GM23338 (cell line): ENCODE data around the gene DCAF4L1. TPM values are rescaled to one million over a fixed set of nuclear protein-coding genes. Genes with fewer than 3 reads are reported as not detected.

Source experiments
- ATAC-seq: fragments of 200-7000 bp; cut with Tn5 transposase; 3 replicates; pipeline ENCODE4 v1.9.1; 2020
- DNase-seq: peaks from one replicate; pipeline ENCODE4 v3.0.0-alpha.2; 2015; ENCODE audit warnings: low spot score
- H2AFZ ChIP-seq: fragments of 200-600 bp; sonication (generic); 2 replicates; pipeline ENCODE4 v1.8.0; 2016; ENCODE audit warnings: antibody characterized with exemption, mild to moderate bottlenecking, moderate library complexity
- H3F3A ChIP-seq: fragments of 200-600 bp; sonication (generic); replicated peaks from 2 replicates; pipeline ENCODE4 v1.8.0; 2017; ENCODE audit warnings: antibody characterized with exemption, mixed run types, low read depth
- H3K27ac ChIP-seq: fragments of 200-600 bp; sonication (generic); 2 replicates; pipeline ENCODE4 v1.6.1; 2016; ENCODE audit warnings: low read depth
- H3K27me3 ChIP-seq: fragments of 200-600 bp; sonication (generic); 2 replicates; pipeline ENCODE4 v1.8.0; 2016; ENCODE audit warnings: mild to moderate bottlenecking, mixed run types, moderate library complexity; ENCODE audit not compliant: insufficient read depth
- H3K36me3 ChIP-seq: fragments of 200-600 bp; sonication (generic); 2 replicates; pipeline ENCODE4 v1.8.0; 2016; ENCODE audit warnings: mild to moderate bottlenecking; ENCODE audit not compliant: insufficient read depth
- H3K4me1 ChIP-seq: fragments of 200-600 bp; sonication (generic); 2 replicates; pipeline ENCODE4 v1.8.0; 2016; ENCODE audit warnings: mild to moderate bottlenecking, moderate library complexity; ENCODE audit not compliant: insufficient read depth
- H3K4me2 ChIP-seq: fragments of 200-600 bp; sonication (generic); 2 replicates; pipeline ENCODE4 v1.7.1; 2017; ENCODE audit warnings: mixed run types
- H3K4me3 ChIP-seq: fragments of 200-600 bp; sonication (generic); 2 replicates; pipeline ENCODE4 v1.6.1; 2016; ENCODE audit warnings: mixed run types
- H3K79me2 ChIP-seq: fragments of 200-600 bp; sonication (generic); replicated peaks from 2 replicates; pipeline ENCODE4 v1.8.0; 2017; ENCODE audit warnings: mild to moderate bottlenecking; ENCODE audit not compliant: insufficient read depth
- H3K9me2 ChIP-seq: fragments of 200-600 bp; sonication (generic); 2 replicates; pipeline ENCODE4 v1.8.0; 2017; ENCODE audit not compliant: insufficient read depth
- H4K20me1 ChIP-seq: fragments of 200-600 bp; sonication (generic); replicated peaks from 2 replicates; pipeline ENCODE4 v1.8.0; 2017; ENCODE audit warnings: mild to moderate bottlenecking; ENCODE audit not compliant: insufficient read depth
- H3K27ac Mint-ChIP-seq: 2 replicates; pipeline ENCODE4 v1.8.0; 2020; ENCODE audit warnings: inconsistent platforms, mild to moderate bottlenecking, moderate library complexity, mixed read lengths
- H3K27me3 Mint-ChIP-seq: 3 replicates; pipeline ENCODE4 v1.8.0; 2022; ENCODE audit warnings: low read depth, mild to moderate bottlenecking, moderate library complexity, mixed read lengths, inconsistent platforms; ENCODE audit not compliant: insufficient read depth, poor library complexity
- H3K36me3 Mint-ChIP-seq: 3 replicates; pipeline ENCODE4 v1.8.0; 2021; ENCODE audit warnings: low read depth, mild to moderate bottlenecking, inconsistent platforms, moderate library complexity, mixed read lengths
- H3K4me1 Mint-ChIP-seq: 3 replicates; pipeline ENCODE4 v1.8.0; 2020; ENCODE audit warnings: mild to moderate bottlenecking, inconsistent platforms, mixed read lengths
- H3K4me3 Mint-ChIP-seq: 3 replicates; pipeline ENCODE4 v1.8.0; 2021; ENCODE audit warnings: moderate library complexity, mild to moderate bottlenecking, inconsistent platforms, mixed read lengths
- H3K9me3 Mint-ChIP-seq: 3 replicates; pipeline ENCODE4 v1.8.0; 2020; ENCODE audit warnings: moderate library complexity, mild to moderate bottlenecking, inconsistent platforms, mixed read lengths
- CREB1 ChIP-seq: fragments of 250-450 bp; sonication (Bioruptor Pico); IDR thresholded peaks from 2 replicates; pipeline ENCODE4 v1.5.0; 2020; ENCODE audit warnings: low read depth, mild to moderate bottlenecking, moderate library complexity
- CTCF ChIP-seq, 2 experiments: fragments of 200-600 bp in 1 of 2; sonication (generic) in 1 of 2; conservative IDR thresholded peaks; 2 replicates each; pipeline versions ENCODE4 v1.5.1 to v1.6.1; 2016 to 2017; ENCODE audit warnings: antibody characterized with exemption in 2 of 2, low read depth in 2 of 2, mild to moderate bottlenecking in 2 of 2, moderate library complexity in 1 of 2
- EZH2 ChIP-seq: fragments of 200-600 bp; sonication (generic); IDR thresholded peaks from one replicate; pipeline ENCODE4 v1.8.0; 2017; ENCODE audit warnings: antibody characterized with exemption, mild to moderate bottlenecking, low read depth; ENCODE audit not compliant: unreplicated experiment
- JUNB ChIP-seq: IDR thresholded peaks from one replicate; pipeline ENCODE4 v1.6.1; 2016; ENCODE audit warnings: antibody characterized with exemption; ENCODE audit not compliant: unreplicated experiment
- NANOG ChIP-seq: IDR thresholded peaks from 2 replicates; pipeline ENCODE4 v1.6.1; 2016; ENCODE audit warnings: antibody characterized with exemption, borderline replicate concordance
- ZNF114 ChIP-seq: fragments of 250-450 bp; sonication (Bioruptor Pico); IDR thresholded peaks from 2 replicates; pipeline ENCODE4 v1.5.0; 2020; ENCODE audit warnings: mild to moderate bottlenecking, moderate library complexity
- polyA plus RNA-seq: library from polyadenylated mRNA; unstranded; fragments of >200 nt; fragmentation: Nextera tagmentation; extraction: Ambion mirVana; gene quantifications from 2 replicates; pipeline ENCODE4 v1.2.1, GENCODE V29; 2016
- total RNA-seq: library from RNA; depleted of rRNA; stranded (reverse); fragments of >200 nt; shearing (Covaris generic); gene quantifications from 2 replicates; pipeline ENCODE4 v1.2.3, GENCODE V29; 2014
- TF ChIP-seq, protein P1 (sequence below): IDR thresholded peaks from 2 replicates; pipeline ENCODE4 v1.6.1; 2016; ENCODE audit warnings: antibody characterized with exemption
- TF ChIP-seq, protein P2 (sequence below): IDR thresholded peaks from one replicate; pipeline ENCODE4 v1.6.1; 2018; ENCODE audit warnings: antibody characterized with exemption; ENCODE audit not compliant: unreplicated experiment

The DCAF4L1 gene
- total and polyA plus RNA-seq, 2 experiments from 2014 or later: 0.55 to 0.63 TPM

- Histone ChIP-seq H3K4me2 (no peak overlapping the region), H3K4me3 (no peak overlapping the region), H2AFZ (no peak overlapping the region), H3K36me3 (no peaks in the 10 kb centered on the region), H3K27ac (no peak overlapping the region), H3K4me1 (peaks cover 4% of the 10 kb centered on the region), H3F3A (no peaks in the 10 kb centered on the region; the same call in 1 of the 2 replicates), H3K79me2 (peaks cover 76% of the 10 kb centered on the region), H3K9me2 (no peaks in the 10 kb centered on the region), H4K20me1 (peaks cover 18% of the 10 kb centered on the region; the same call in 1 of the 2 replicates), H3K27me3 (no peaks in the 10 kb centered on the region)
- Mint-ChIP-seq H3K4me1 (peaks cover 10% of the 10 kb centered on the region), H3K4me3 (no peak overlapping the region), H3K27ac (no peak overlapping the region), H3K9me3 (no peaks in the 10 kb centered on the region), H3K27me3 (peaks cover 2% of the 10 kb centered on the region), H3K36me3 (no peaks in the 10 kb centered on the region; the same call in 2 of the 3 replicates)
- DNase-seq (peak; percentile 36), ATAC-seq (no peak)
- peak in 1 of 2 experiments; percentile 37; a peak in 3 of 4 replicates for TF ChIP-seq CTCF (conservative IDR thresholded peaks at IDR 0.05; ENCODE audit: low read depth in 2 of 2)
- TF ChIP-seq, protein P1, sequence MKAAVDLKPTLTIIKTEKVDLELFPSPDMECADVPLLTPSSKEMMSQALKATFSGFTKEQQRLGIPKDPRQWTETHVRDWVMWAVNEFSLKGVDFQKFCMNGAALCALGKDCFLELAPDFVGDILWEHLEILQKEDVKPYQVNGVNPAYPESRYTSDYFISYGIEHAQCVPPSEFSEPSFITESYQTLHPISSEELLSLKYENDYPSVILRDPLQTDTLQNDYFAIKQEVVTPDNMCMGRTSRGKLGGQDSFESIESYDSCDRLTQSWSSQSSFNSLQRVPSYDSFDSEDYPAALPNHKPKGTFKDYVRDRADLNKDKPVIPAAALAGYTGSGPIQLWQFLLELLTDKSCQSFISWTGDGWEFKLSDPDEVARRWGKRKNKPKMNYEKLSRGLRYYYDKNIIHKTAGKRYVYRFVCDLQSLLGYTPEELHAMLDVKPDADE: no peak
- TF ChIP-seq EZH2: no peak
- TF ChIP-seq JUNB: no peak
Measured at GRCh38 chr4:41994461-41994985, 13.0 kb downstream of the DCAF4L1 start.

DNA sequence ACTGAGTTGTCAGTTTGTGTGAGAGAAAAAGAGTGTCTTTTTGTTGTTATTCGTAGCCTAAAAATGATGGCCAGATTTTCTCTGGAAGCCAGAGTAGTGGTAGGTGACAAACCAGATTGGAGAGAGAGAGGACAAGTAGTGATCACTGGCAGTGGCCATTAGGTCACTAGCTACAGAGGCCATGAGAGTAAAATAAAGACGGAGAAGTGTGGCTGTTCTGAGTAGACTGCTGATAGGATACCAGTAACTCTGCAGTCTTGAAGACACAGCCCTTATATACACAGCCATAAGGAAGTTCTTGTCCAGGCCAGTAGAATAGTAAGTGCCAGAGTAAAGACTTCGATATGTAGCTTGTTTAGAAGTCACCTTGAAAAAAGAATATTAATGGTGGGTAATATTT lies 16.5 kb downstream of the DCAF4L1 start:
- Histone ChIP-seq H3K4me2 (no peak overlapping the region), H3K4me3 (no peak overlapping the region), H3F3A (no peaks in the 10 kb centered on the region; the same call in 1 of the 2 replicates), H3K9me2 (no peaks in the 10 kb centered on the region), H3K27ac (0 out of 2 replicates have a peak overlapping the region, but pooled peaks have one; percentile 26), H3K27me3 (no peaks in the 10 kb centered on the region), H3K4me1 (no peaks in the 10 kb centered on the region), H2AFZ (no peak overlapping the region), H4K20me1 (peaks cover 8% of the 10 kb centered on the region; the same call in 1 of the 2 replicates), H3K36me3 (no peaks in the 10 kb centered on the region), H3K79me2 (peaks cover 72% of the 10 kb centered on the region)
- DNase-seq (no peak), ATAC-seq (no peak)
- Mint-ChIP-seq H3K4me1 (peaks cover 2% of the 10 kb centered on the region; the same call in 1 of the 3 replicates), H3K27ac (no peak overlapping the region), H3K27me3 (peaks cover 2% of the 10 kb centered on the region), H3K4me3 (no peak overlapping the region), H3K9me3 (no peaks in the 10 kb centered on the region), H3K36me3 (no peaks in the 10 kb centered on the region; the same call in 2 of the 3 replicates)
- no peak for TF ChIP-seq CTCF (conservative IDR thresholded peaks at IDR 0.05; ENCODE audit: low read depth in 2 of 2)
- TF ChIP-seq EZH2: no peak
- TF ChIP-seq, protein P1: no peak
- no peak for TF ChIP-seq NANOG
- no peak for TF ChIP-seq ZNF114 (CRISPR knock-in tag)
- TF ChIP-seq CREB1 (CRISPR knock-in tag): no peak
- TF ChIP-seq, protein P2, sequence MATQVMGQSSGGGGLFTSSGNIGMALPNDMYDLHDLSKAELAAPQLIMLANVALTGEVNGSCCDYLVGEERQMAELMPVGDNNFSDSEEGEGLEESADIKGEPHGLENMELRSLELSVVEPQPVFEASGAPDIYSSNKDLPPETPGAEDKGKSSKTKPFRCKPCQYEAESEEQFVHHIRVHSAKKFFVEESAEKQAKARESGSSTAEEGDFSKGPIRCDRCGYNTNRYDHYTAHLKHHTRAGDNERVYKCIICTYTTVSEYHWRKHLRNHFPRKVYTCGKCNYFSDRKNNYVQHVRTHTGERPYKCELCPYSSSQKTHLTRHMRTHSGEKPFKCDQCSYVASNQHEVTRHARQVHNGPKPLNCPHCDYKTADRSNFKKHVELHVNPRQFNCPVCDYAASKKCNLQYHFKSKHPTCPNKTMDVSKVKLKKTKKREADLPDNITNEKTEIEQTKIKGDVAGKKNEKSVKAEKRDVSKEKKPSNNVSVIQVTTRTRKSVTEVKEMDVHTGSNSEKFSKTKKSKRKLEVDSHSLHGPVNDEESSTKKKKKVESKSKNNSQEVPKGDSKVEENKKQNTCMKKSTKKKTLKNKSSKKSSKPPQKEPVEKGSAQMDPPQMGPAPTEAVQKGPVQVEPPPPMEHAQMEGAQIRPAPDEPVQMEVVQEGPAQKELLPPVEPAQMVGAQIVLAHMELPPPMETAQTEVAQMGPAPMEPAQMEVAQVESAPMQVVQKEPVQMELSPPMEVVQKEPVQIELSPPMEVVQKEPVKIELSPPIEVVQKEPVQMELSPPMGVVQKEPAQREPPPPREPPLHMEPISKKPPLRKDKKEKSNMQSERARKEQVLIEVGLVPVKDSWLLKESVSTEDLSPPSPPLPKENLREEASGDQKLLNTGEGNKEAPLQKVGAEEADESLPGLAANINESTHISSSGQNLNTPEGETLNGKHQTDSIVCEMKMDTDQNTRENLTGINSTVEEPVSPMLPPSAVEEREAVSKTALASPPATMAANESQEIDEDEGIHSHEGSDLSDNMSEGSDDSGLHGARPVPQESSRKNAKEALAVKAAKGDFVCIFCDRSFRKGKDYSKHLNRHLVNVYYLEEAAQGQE: no peak
